SU-DHL-6 (cell line): ENCODE measurements around the gene FZD8.

Experiments
- EZH2phosphoT487 ChIP-seq: fragments of 200-600 bp; sonication (generic), shearing (Covaris generic); conservative IDR thresholded peaks from 2 replicates; pipeline ENCODE4 v1.6.1; 2018; ENCODE audit warnings: mild to moderate bottlenecking, antibody characterized with exemption, low read length, moderate library complexity, mixed read lengths
- TF ChIP-seq, protein P1 (sequence below): fragments of 200-600 bp; sonication (generic); IDR thresholded peaks from one replicate; pipeline ENCODE4 v1.5.1; 2017; ENCODE audit warnings: antibody characterized with exemption, mild to moderate bottlenecking, low read length, moderate library complexity; ENCODE audit not compliant: insufficient read depth, poor library complexity, severe bottlenecking

DNA sequence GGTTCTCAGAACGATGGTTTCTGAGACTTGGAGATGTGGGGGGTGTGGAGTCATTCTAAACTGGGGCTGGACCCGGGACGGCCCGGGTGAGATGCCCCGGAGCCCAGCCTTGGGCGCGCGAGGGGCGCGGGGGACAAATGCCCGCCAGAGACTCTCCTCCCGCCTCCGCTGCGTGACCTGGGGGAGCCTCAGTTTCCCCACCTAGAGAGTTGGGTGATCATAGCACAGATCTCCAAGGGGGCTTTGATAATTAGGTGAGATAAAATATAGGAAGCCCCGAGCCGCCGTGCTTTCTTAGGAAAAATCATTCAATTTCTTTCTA is 658 bp upstream of the FZD8 start:
- TF ChIP-seq, protein P1, sequence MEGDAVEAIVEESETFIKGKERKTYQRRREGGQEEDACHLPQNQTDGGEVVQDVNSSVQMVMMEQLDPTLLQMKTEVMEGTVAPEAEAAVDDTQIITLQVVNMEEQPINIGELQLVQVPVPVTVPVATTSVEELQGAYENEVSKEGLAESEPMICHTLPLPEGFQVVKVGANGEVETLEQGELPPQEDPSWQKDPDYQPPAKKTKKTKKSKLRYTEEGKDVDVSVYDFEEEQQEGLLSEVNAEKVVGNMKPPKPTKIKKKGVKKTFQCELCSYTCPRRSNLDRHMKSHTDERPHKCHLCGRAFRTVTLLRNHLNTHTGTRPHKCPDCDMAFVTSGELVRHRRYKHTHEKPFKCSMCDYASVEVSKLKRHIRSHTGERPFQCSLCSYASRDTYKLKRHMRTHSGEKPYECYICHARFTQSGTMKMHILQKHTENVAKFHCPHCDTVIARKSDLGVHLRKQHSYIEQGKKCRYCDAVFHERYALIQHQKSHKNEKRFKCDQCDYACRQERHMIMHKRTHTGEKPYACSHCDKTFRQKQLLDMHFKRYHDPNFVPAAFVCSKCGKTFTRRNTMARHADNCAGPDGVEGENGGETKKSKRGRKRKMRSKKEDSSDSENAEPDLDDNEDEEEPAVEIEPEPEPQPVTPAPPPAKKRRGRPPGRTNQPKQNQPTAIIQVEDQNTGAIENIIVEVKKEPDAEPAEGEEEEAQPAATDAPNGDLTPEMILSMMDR: no peak
- no peak for TF ChIP-seq EZH2phosphoT487
